AG09309 (cell line): ENCODE data around the gene CFAP77.
A peak's percentile ranks its signal among the peaks of the same experiment; 100 is the strongest.

Source experiments
- DNase-seq: peaks from one replicate; pipeline ENCODE4 v3.0.0-alpha.2; 2010; ENCODE audit warnings: low read depth
- H3K4me3 ChIP-seq: 2 replicates; pipeline ENCODE4 v1.5.1; 2011; ENCODE audit warnings: mild to moderate bottlenecking, low read depth, low read length, moderate library complexity; ENCODE audit not compliant: control insufficient read depth
- CTCF ChIP-seq: IDR thresholded peaks from 2 replicates; pipeline ENCODE4 v1.5.1; 2011; ENCODE audit warnings: mild to moderate bottlenecking, low read depth, low read length, inconsistent platforms; ENCODE audit not compliant: insufficient read depth, control insufficient read depth; ENCODE audit errors: missing control alignments

Gene CFAP77

DNA sequence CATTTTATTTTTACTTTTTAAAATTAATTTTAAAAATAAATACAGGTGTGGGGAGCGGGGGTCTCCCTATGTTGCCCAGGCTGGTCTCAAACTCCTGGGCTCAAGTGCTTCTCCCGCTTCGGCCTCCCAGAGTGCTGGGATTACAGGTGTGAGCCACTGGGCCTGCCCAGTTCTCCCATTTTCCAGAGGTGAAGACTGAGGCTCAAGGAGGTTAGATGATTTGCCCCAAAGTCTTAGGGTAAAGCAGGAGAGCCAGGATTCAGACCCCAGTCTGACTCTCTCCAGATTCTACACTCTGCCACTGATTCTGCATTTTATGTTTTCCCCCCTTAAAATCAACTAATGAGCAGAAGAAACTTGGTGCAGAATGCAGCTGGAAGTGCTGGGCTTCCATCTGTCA, 36.9 kb downstream of the CFAP77 start:
- TF ChIP-seq CTCF = no peak

GRCh38 chr9:132447346-132447745, 37.3 kb downstream of the CFAP77 start:
- DNase-seq = no peak

More for the DNA sequence above, 36.9 kb downstream of the CFAP77 start:
- H3K4me3 ChIP-seq = no peak overlapping the region
- DNase-seq = no peak

DNA sequence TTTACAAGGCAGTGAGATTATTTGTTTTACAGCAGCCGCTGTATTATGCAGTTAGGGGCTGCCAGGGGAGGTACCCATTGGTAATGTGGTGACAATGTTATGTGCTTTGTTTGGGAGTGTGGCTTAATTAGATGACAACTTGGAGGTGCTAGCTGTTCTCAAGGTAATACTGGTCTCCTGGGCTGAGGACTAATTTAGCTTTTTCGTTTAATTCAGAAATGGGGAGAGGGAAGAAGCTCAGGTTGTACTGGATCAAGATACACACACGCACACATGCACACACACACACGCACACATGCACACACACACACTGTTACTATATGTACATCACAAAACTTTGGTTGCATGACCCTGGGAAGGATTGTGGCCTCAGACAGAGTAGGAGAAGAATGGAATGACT, 37.9 kb downstream of the CFAP77 start:
- no peak overlapping the region for H3K4me3 ChIP-seq
- no peak for DNase-seq
- TF ChIP-seq CTCF = no peak

More at GRCh38 chr9:132447346-132447745, 37.3 kb downstream of the CFAP77 start:
- TF ChIP-seq CTCF = peak; percentile 15
- no peak overlapping the region for H3K4me3 ChIP-seq

GRCh38 chr9:132451276-132451675, 41.3 kb downstream of the CFAP77 start:
- H3K4me3 ChIP-seq = no peak overlapping the region
- no peak for DNase-seq

GRCh38 chr9:132456241-132456640, 46.2 kb downstream of the CFAP77 start:
- H3K4me3 ChIP-seq = no peak overlapping the region
- no peak for TF ChIP-seq CTCF
- DNase-seq = no peak

More at GRCh38 chr9:132451276-132451675, 41.3 kb downstream of the CFAP77 start:
- TF ChIP-seq CTCF = no peak

DNA sequence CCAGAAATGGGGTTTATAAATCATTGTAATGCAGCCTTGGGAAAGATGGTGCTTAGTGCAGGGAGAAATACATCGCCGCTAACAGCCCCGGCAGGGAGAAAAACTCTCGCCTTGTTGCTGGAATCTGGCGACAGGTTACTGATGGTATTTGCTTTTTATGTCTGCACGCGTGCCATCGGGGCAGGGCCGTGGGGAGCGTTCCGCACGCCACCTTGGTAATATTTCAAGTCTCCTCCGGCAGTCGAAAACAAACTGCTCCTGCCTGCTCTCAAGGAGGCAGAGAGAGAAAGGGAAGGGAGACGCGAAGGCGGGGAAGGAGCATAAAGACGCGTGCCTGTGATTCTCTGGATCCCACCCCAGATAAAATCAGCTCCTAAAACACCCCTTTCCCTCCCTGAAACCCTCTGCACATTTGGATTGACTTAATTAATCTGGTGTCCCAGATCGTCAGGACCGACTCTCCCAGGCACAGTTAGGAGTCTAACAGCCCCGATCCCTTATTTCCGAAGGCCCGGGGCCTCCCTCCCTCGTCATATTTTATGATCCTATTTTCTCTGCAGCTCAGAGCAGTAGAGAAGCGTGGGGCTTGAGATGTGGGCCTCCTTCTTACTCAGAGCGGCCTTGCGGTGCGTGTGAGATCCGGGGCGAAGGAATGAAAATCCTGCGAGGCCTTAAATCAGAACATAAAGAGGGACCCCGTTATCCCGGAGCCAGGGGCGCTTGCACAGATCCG, 47.7 kb downstream of the CFAP77 start:
- H3K4me3 ChIP-seq = no peak overlapping the region
- DNase-seq = no peak
- TF ChIP-seq CTCF = no peak
